PC-3 (cell line): Measurements from ENCODE around the gene NAA25.

Experiments used
- EZH2 ChIP-seq: fragments of 300-600 bp; sonication (generic); IDR thresholded peaks from one replicate; pipeline ENCODE4 v1.6.1; 2017; ENCODE audit warnings: antibody characterized with exemption, mild to moderate bottlenecking, low read length; ENCODE audit not compliant: unreplicated experiment
- EZH2phosphoT487 ChIP-seq: fragments of 300-600 bp; sonication (generic); IDR thresholded peaks from 2 replicates; pipeline ENCODE4 v1.6.1; 2018; ENCODE audit warnings: mild to moderate bottlenecking, antibody characterized with exemption, low read length, borderline replicate concordance
- TF ChIP-seq, protein P1 (sequence below): fragments of 300-600 bp; sonication (generic); conservative IDR thresholded peaks from 2 replicates; pipeline ENCODE4 v1.5.1; 2017; ENCODE audit warnings: antibody characterized with exemption, low read depth, mild to moderate bottlenecking, low read length

DNA sequence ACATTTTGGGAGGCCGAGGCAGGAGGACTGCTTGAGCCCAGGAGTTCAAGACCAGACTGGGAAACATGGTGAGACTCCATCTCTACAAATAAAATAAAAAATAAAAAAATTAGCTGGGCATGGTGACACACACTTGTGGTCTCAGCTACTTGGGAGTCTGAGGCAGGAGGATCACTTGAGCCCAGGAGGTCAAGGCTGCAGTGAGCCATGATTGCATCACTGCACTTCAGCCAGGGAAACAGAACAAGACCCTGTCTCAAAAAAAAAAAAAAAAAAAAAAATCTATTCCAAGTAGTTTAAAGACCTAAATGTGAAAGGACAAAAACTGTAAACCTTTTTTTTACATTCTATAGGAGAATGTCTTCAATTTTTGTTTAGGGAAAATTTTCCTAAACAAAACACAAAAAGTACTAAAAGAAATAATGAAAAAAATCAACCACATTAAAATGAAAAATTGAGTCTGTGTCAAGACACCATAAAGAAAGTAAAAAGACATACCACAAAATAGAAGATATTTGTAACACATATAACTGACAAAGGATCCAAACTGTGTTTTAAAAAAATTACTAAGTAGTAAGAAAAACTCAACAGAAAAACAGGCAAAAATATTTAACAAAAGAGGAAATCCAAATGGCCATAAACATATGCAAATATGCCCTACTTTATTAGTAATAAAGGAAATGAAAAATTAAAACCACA lies 112.7 kb downstream of the NAA25 start:
- TF ChIP-seq, protein P1, sequence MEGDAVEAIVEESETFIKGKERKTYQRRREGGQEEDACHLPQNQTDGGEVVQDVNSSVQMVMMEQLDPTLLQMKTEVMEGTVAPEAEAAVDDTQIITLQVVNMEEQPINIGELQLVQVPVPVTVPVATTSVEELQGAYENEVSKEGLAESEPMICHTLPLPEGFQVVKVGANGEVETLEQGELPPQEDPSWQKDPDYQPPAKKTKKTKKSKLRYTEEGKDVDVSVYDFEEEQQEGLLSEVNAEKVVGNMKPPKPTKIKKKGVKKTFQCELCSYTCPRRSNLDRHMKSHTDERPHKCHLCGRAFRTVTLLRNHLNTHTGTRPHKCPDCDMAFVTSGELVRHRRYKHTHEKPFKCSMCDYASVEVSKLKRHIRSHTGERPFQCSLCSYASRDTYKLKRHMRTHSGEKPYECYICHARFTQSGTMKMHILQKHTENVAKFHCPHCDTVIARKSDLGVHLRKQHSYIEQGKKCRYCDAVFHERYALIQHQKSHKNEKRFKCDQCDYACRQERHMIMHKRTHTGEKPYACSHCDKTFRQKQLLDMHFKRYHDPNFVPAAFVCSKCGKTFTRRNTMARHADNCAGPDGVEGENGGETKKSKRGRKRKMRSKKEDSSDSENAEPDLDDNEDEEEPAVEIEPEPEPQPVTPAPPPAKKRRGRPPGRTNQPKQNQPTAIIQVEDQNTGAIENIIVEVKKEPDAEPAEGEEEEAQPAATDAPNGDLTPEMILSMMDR, result no peak
- TF ChIP-seq EZH2 (no peak), EZH2phosphoT487 (no peak)
